HG03159 (cell line): ENCODE measurements around the gene MPV17L2.

Source experiments
- ATAC-seq: cut with Tn5 transposase; IDR thresholded peaks from one replicate; pipeline ENCODE4 v1.9.1; 2021; ENCODE audit warnings: mild to moderate bottlenecking, moderate library complexity; ENCODE audit not compliant: unreplicated experiment

MPV17L2 gene

GRCh38 chr19:18232540-18233223 is 39.7 kb downstream of the MPV17L2 start:
- ATAC-seq = no peak

- ATAC-seq = no peak
Observed at GRCh38 chr19:18233224-18233825, 40.3 kb downstream of the MPV17L2 start.

GRCh38 chr19:18234194-18234593 is 41.2 kb downstream of the MPV17L2 start:
- ATAC-seq = no peak

- no peak for ATAC-seq
Observed at GRCh38 chr19:18239303-18239702, 46.3 kb downstream of the MPV17L2 start.

- no peak for ATAC-seq
Observed at GRCh38 chr19:18245297-18245696, 52.3 kb downstream of the MPV17L2 start.
